Trophoblast cell (in vitro differentiated cells and primary cell): Measurements from ENCODE around the gene DGKB.
A peak's percentile ranks its signal among the peaks of the same experiment; 100 is the strongest.

Source experiments
- DNase-seq, 2 donors: peaks; one replicate each; pipeline ENCODE4 v3.0.0-alpha.2; 2016
- H2AFZ ChIP-seq: 2 replicates; pipeline ENCODE4 v1.6.1; 2013; ENCODE audit warnings: low read length, moderate library complexity, mild to moderate bottlenecking; ENCODE audit not compliant: insufficient read depth, poor library complexity
- H2AK5ac ChIP-seq: 2 replicates; pipeline ENCODE4 v1.6.1; 2013; ENCODE audit warnings: mild to moderate bottlenecking, low read length
- H2BK120ac ChIP-seq: 2 replicates; pipeline ENCODE4 v1.6.1; 2013; ENCODE audit warnings: low read length, mild to moderate bottlenecking, moderate library complexity; ENCODE audit not compliant: insufficient read depth, poor library complexity
- H2BK12ac ChIP-seq: 2 replicates; pipeline ENCODE4 v1.6.1; 2013; ENCODE audit warnings: mild to moderate bottlenecking, low read length, moderate library complexity
- H2BK5ac ChIP-seq: 2 replicates; pipeline ENCODE4 v1.6.1; 2013; ENCODE audit warnings: low read length, low read depth, moderate library complexity, mild to moderate bottlenecking; ENCODE audit not compliant: poor library complexity
- H3K14ac ChIP-seq: 2 replicates; pipeline ENCODE4 v1.6.1; 2013; ENCODE audit warnings: mild to moderate bottlenecking, low read length
- H3K18ac ChIP-seq: 2 replicates; pipeline ENCODE4 v1.6.1; 2013; ENCODE audit warnings: mild to moderate bottlenecking, low read length
- H3K23ac ChIP-seq: 2 replicates; pipeline ENCODE4 v1.6.1; 2013; ENCODE audit warnings: low read length
- H3K27ac ChIP-seq: 2 replicates; pipeline ENCODE4 v1.5.1; 2013; ENCODE audit warnings: low read depth, mild to moderate bottlenecking, inconsistent platforms, low read length, moderate library complexity
- H3K27me3 ChIP-seq: 2 replicates; pipeline ENCODE4 v1.6.1; 2013; ENCODE audit warnings: inconsistent platforms, mild to moderate bottlenecking, low read length, moderate library complexity; ENCODE audit not compliant: insufficient read depth
- H3K36me3 ChIP-seq, 2 experiments: 1 replicate in 1 of 2; 2 replicates in 1 of 2; pipeline ENCODE4 v1.6.1; 2013; ENCODE audit warnings: low read length in 2 of 2, mild to moderate bottlenecking in 2 of 2, moderate library complexity in 1 of 2; ENCODE audit not compliant: insufficient read depth in 2 of 2, control insufficient read depth in 1 of 2
- H3K4ac ChIP-seq: 2 replicates; pipeline ENCODE4 v1.6.1; 2013; ENCODE audit warnings: low read depth, mild to moderate bottlenecking, low read length, moderate library complexity
- H3K4me1 ChIP-seq, 2 experiments: 1 replicate in 1 of 2; 2 replicates in 1 of 2; pipeline ENCODE4 v1.6.1; 2013; ENCODE audit warnings: low read length in 2 of 2, mild to moderate bottlenecking in 2 of 2, moderate library complexity in 1 of 2; ENCODE audit not compliant: insufficient read depth in 2 of 2, control insufficient read depth in 1 of 2
- H3K4me2 ChIP-seq: 2 replicates; pipeline ENCODE4 v1.6.1; 2013; ENCODE audit warnings: inconsistent platforms, mild to moderate bottlenecking, low read length, moderate library complexity
- H3K4me3 ChIP-seq: 2 replicates; pipeline ENCODE4 v1.5.1; 2013; ENCODE audit warnings: mild to moderate bottlenecking, low read depth, low read length, inconsistent platforms
- H3K79me1 ChIP-seq: one replicate; pipeline ENCODE4 v1.6.1; 2013; ENCODE audit warnings: low read length
- H3K79me2 ChIP-seq: 2 replicates; pipeline ENCODE4 v1.6.1; 2013; ENCODE audit warnings: low read length, mild to moderate bottlenecking; ENCODE audit not compliant: control insufficient read depth, insufficient read depth, poor library complexity
- H3K9ac ChIP-seq: 2 replicates; pipeline ENCODE4 v1.6.1; 2013; ENCODE audit warnings: mild to moderate bottlenecking, low read length
- H3K9me3 ChIP-seq: 2 replicates; pipeline ENCODE4 v1.6.1; 2013; ENCODE audit warnings: low read depth, mild to moderate bottlenecking, control low read depth, inconsistent platforms, low read length; ENCODE audit not compliant: insufficient read depth
- H4K12ac ChIP-seq: 2 replicates; pipeline ENCODE4 v1.6.1; 2013; ENCODE audit warnings: low read depth, mild to moderate bottlenecking, low read length, moderate library complexity
- H4K8ac ChIP-seq: 2 replicates; pipeline ENCODE4 v1.6.1; 2013; ENCODE audit warnings: low read depth, mild to moderate bottlenecking, low read length, moderate library complexity
- H4K91ac ChIP-seq: one replicate; pipeline ENCODE4 v1.6.1; 2013; ENCODE audit warnings: low read depth, mild to moderate bottlenecking, low read length, moderate library complexity
- WGBS: extraction: QIAGEN DNeasy Blood & Tissue Kit; methylation state at CpG from one replicate; pipeline ENCODE4 v1.1.7; 2013; ENCODE audit warnings: missing lambda C conversion rate; ENCODE audit not compliant: insufficient read length, insufficient coverage; ENCODE audit errors: extremely low coverage; 5-methylcytosine and 5-hydroxymethylcytosine counted together

Gene DGKB

GRCh38 chr7:14385074-14385473, 517.5 kb downstream of the DGKB start:
- no peak overlapping the region for H4K8ac ChIP-seq
- H3K4me3 ChIP-seq = no peak overlapping the region
- no peak overlapping the region for H3K4me2 ChIP-seq
- no peaks in the 10 kb centered on the region for H3K27me3 ChIP-seq
- no peak overlapping the region for H4K12ac ChIP-seq
- H2BK120ac ChIP-seq = no peak overlapping the region
- H3K4me1 ChIP-seq = no peaks in the 10 kb centered on the region
- H3K79me2 ChIP-seq = no peaks in the 10 kb centered on the region
- no peak overlapping the region for H4K91ac ChIP-seq
- WGBS = no CpG with 5 or more reads among the region's 3 CpGs
- no peak overlapping the region for H2BK12ac ChIP-seq
- no peak overlapping the region for H3K23ac ChIP-seq
- no peak overlapping the region for H2AFZ ChIP-seq
- no peak overlapping the region for H3K4ac ChIP-seq
- H3K27ac ChIP-seq = no peak overlapping the region
- no peak overlapping the region for H2AK5ac ChIP-seq
- no peak overlapping the region for H3K9ac ChIP-seq
- DNase-seq = no peak
- no peaks in the 10 kb centered on the region for H3K9me3 ChIP-seq
- no peak overlapping the region for H3K14ac ChIP-seq
- H3K36me3 ChIP-seq = no peaks in the 10 kb centered on the region
- H2BK5ac ChIP-seq = no peak overlapping the region
- no peak overlapping the region for H3K18ac ChIP-seq
- no peaks in the 10 kb centered on the region for H3K79me1 ChIP-seq

GRCh38 chr7:14381936-14382335, 520.6 kb downstream of the DGKB start:
- no peak for DNase-seq
- Histone ChIP-seq H3K79me2 (no peaks in the 10 kb centered on the region), H3K23ac (no peak overlapping the region), H3K9ac (no peak overlapping the region), H3K9me3 (no peaks in the 10 kb centered on the region), H2BK120ac (no peak overlapping the region), H3K79me1 (no peaks in the 10 kb centered on the region), H3K14ac (no peak overlapping the region), H3K18ac (no peak overlapping the region), H3K27ac (no peak overlapping the region), H4K91ac (no peak overlapping the region), H4K12ac (no peak overlapping the region), H3K36me3 (no peaks in the 10 kb centered on the region), H4K8ac (no peak overlapping the region), H3K4me1 (no peaks in the 10 kb centered on the region), H2AK5ac (no peak overlapping the region), H3K4ac (no peak overlapping the region), H3K4me2 (no peak overlapping the region), H2AFZ (no peak overlapping the region), H2BK5ac (no peak overlapping the region), H3K27me3 (no peaks in the 10 kb centered on the region), H3K4me3 (no peak overlapping the region), H2BK12ac (no peak overlapping the region)
- WGBS = no CpG with 5 or more reads among the region's 3 CpGs

GRCh38 chr7:14381306-14381705, 521.2 kb downstream of the DGKB start:
- Histone ChIP-seq H2AFZ (no peak overlapping the region), H3K18ac (no peak overlapping the region), H3K4ac (no peak overlapping the region), H3K79me2 (no peaks in the 10 kb centered on the region), H3K9ac (no peak overlapping the region), H3K4me2 (no peak overlapping the region), H2BK120ac (no peak overlapping the region), H4K91ac (no peak overlapping the region), H3K4me1 (no peaks in the 10 kb centered on the region), H3K27me3 (no peaks in the 10 kb centered on the region), H2AK5ac (no peak overlapping the region), H3K4me3 (no peak overlapping the region), H3K79me1 (no peaks in the 10 kb centered on the region), H3K36me3 (no peaks in the 10 kb centered on the region), H4K8ac (no peak overlapping the region), H3K23ac (no peak overlapping the region), H2BK5ac (no peak overlapping the region), H3K9me3 (no peaks in the 10 kb centered on the region), H3K14ac (no peak overlapping the region), H3K27ac (no peak overlapping the region), H4K12ac (no peak overlapping the region), H2BK12ac (no peak overlapping the region)
- no CpG with 5 or more reads among the region's 3 CpGs for WGBS
- DNase-seq = no peak

- no CpG with 5 or more reads among the region's 3 CpGs for WGBS
- H3K4me1 ChIP-seq = no peaks in the 10 kb centered on the region
- H3K27ac ChIP-seq = no peak overlapping the region
- H3K18ac ChIP-seq = no peak overlapping the region
- H2BK5ac ChIP-seq = no peak overlapping the region
- H3K79me2 ChIP-seq = no peaks in the 10 kb centered on the region
- H4K91ac ChIP-seq = no peak overlapping the region
- H4K8ac ChIP-seq = no peak overlapping the region
- no peaks in the 10 kb centered on the region for H3K36me3 ChIP-seq
- H3K23ac ChIP-seq = no peak overlapping the region
- peak overlapping the region; percentile 68 for H3K9ac ChIP-seq
- H3K4ac ChIP-seq = no peak overlapping the region
- H3K9me3 ChIP-seq = no peaks in the 10 kb centered on the region
- no peak overlapping the region for H3K14ac ChIP-seq
- no peak overlapping the region for H4K12ac ChIP-seq
- no peaks in the 10 kb centered on the region for H3K79me1 ChIP-seq
- H2BK120ac ChIP-seq = no peak overlapping the region
- no peaks in the 10 kb centered on the region for H3K27me3 ChIP-seq
- no peak for DNase-seq
- no peak overlapping the region for H2AFZ ChIP-seq
- no peak overlapping the region for H3K4me2 ChIP-seq
- H2BK12ac ChIP-seq = no peak overlapping the region
- H2AK5ac ChIP-seq = no peak overlapping the region
- H3K4me3 ChIP-seq = no peak overlapping the region
Observed at GRCh38 chr7:14380881-14381280, 521.7 kb downstream of the DGKB start.
